Lung (tissue), 12 donors: ENCODE results near the gene PIGC. TPM values are rescaled to one million over a fixed set of nuclear protein-coding genes. Genes with fewer than 3 reads are reported as not detected.

ENCODE experiments used
- ATAC-seq: fragments of 200-7000 bp; cut with Tn5 transposase; one replicate; pipeline ENCODE4 v1.9.1; 2020; ENCODE audit warnings: moderate number of reproducible peaks; ENCODE audit not compliant: insufficient read depth, low FRiP score
- DNase-seq, 3 donors: peaks; one replicate each; pipeline ENCODE4 v3.0.0-alpha.2; 2013 to 2017
- H3K27ac ChIP-seq, 2 donors: one replicate each; pipeline ENCODE4 v1.5.1; 2013; ENCODE audit warnings: mild to moderate bottlenecking in 2 of 2, moderate library complexity in 2 of 2, control low read depth in 1 of 2, inconsistent platforms in 1 of 2, low read depth in 1 of 2, low read length in 1 of 2
- H3K27me3 ChIP-seq, 3 donors: one replicate each; pipeline ENCODE4 v1.5.1; 2013; ENCODE audit warnings: low read length in 2 of 3; ENCODE audit not compliant: control insufficient read depth in 3 of 3, insufficient read depth in 3 of 3
- H3K36me3 ChIP-seq, 4 donors: one replicate each; pipeline ENCODE4 v1.5.1; 2013; ENCODE audit warnings: low read length in 4 of 4, mild to moderate bottlenecking in 1 of 4, moderate library complexity in 1 of 4; ENCODE audit not compliant: control insufficient read depth in 4 of 4, insufficient read depth in 4 of 4
- H3K4me1 ChIP-seq, 5 donors: one replicate each; pipeline ENCODE4 v1.5.1; 2013; ENCODE audit warnings: low read length in 5 of 5, mild to moderate bottlenecking in 2 of 5, moderate library complexity in 1 of 5; ENCODE audit not compliant: control insufficient read depth in 5 of 5, insufficient read depth in 5 of 5
- H3K4me3 ChIP-seq: one replicate; pipeline ENCODE4 v1.5.1; 2013; ENCODE audit warnings: mild to moderate bottlenecking, control low read depth, moderate library complexity
- H3K9ac ChIP-seq, 2 donors: one replicate each; pipeline ENCODE4 v1.5.1; 2013; ENCODE audit warnings: low read length in 2 of 2, control low read depth in 1 of 2; ENCODE audit not compliant: insufficient read depth in 1 of 2
- H3K9me3 ChIP-seq, 4 donors: one replicate each; pipeline ENCODE4 v1.5.1; 2013; ENCODE audit warnings: low read length in 3 of 4, mild to moderate bottlenecking in 1 of 4, moderate library complexity in 1 of 4; ENCODE audit not compliant: control insufficient read depth in 4 of 4, insufficient read depth in 3 of 4
- CTCF ChIP-seq: IDR thresholded peaks from 2 replicates; pipeline ENCODE4 v1.5.1; 2012; ENCODE audit warnings: mild to moderate bottlenecking; ENCODE audit errors: control extremely low read depth, extremely low read depth
- WGBS, 2 donors: extraction: QIAGEN DNeasy Blood & Tissue Kit; methylation state at CpG; one replicate each; pipeline ENCODE4 v1.1.7; 2013; 5-methylcytosine and 5-hydroxymethylcytosine counted together
- polyA plus RNA-seq, 2 donors: library from polyadenylated mRNA; stranded (reverse); fragments of 200-250 nt; gene quantifications; one replicate each; pipeline ENCODE4 v1.2.1, GENCODE V29; 2013
- total RNA-seq, 2 donors: library from RNA; depleted of rRNA in 1 of 2; stranded (reverse); fragments of >200 nt in 1 of 2; gene quantifications; one replicate each; pipeline ENCODE4 v1.2.1, GENCODE V29; 2014 to 2021
- donor health status: control.
- donor health status: control.
- donor health status: Bipolar disorder and iron deficiency.
- donor health status: healthy.
- donor health status: DM: yes; HTN: yes; CAD: no.

PIGC gene
- total and polyA plus RNA-seq, 4 donors, result 17.9 to 26.1 (median 20.9) TPM

DNA sequence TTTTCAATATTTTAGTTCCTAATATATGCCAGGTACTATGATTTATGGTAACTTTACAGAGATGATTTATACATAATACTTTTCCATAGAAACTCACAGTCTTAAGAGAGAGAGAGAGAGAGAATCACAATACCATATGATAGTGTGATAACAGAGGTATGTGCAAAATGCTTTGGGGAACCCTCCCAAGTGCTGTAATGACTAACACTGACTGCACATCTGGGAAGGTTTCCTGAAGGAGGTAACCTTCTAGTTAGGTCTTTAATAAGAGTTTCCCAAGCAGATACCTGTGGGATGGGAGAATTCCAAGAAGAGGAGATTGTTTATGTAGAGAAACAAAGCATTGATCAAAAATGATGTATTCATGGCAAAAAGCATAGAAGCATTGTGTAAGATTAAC, 34.6 kb upstream of the PIGC start:
- ATAC-seq, result no peak

GRCh38 chr1:172477741-172478140, 33.9 kb upstream of the PIGC start:
- WGBS, 2 donors, result 82 to 88% methylated on average over 1 of the region's 1 CpG
- H3K9ac ChIP-seq, result no peak overlapping the region
- H3K9me3 ChIP-seq, result no peaks in the 10 kb centered on the region
- H3K27ac ChIP-seq, result no peak overlapping the region
- no peak for ATAC-seq
- TF ChIP-seq CTCF, result no peak
- no peak for DNase-seq
- no peak overlapping the region for H3K4me3 ChIP-seq
- no peaks in the 10 kb centered on the region for H3K4me1 ChIP-seq
- no peaks in the 10 kb centered on the region for H3K36me3 ChIP-seq
- no peaks in the 10 kb centered on the region for H3K27me3 ChIP-seq

More for the DNA sequence above, 34.6 kb upstream of the PIGC start:
- H3K4me1 ChIP-seq, result no peaks in the 10 kb centered on the region
- H3K4me3 ChIP-seq, result no peak overlapping the region
- no peak overlapping the region for H3K27ac ChIP-seq
- H3K36me3 ChIP-seq, result no peaks in the 10 kb centered on the region
- H3K9ac ChIP-seq, result no peak overlapping the region
- no peak for TF ChIP-seq CTCF
- H3K9me3 ChIP-seq, result no peaks in the 10 kb centered on the region
- H3K27me3 ChIP-seq, result no peaks in the 10 kb centered on the region
- no peak for DNase-seq

DNA sequence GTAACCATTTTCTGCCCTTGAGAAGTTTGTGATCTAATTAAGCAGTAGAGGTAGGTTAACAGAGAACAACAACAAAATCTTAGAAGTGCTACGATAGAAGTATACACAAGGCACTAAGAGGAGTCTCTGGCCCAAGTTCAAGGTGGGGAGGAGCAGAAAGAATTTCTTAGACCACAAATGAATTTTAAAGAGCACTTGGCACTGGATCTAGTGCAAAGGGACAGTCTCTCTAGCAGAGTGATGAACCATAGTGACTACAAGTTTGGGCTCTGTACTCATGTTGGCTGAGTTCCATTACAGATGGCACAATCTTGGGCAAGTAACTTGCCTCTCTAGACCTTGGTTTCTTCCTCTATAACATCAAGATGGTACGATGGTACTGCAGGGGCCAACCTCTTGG, 33.3 kb upstream of the PIGC start:
- ATAC-seq (no peak), DNase-seq (no peak)
- H3K27ac ChIP-seq, result no peak overlapping the region
- no peaks in the 10 kb centered on the region for H3K9me3 ChIP-seq
- no peaks in the 10 kb centered on the region for H3K4me1 ChIP-seq
- 70 to 73% methylated on average over 2 of the region's 2 CpGs for WGBS, 2 donors
- no peak overlapping the region for H3K9ac ChIP-seq
- no peak for TF ChIP-seq CTCF
- H3K27me3 ChIP-seq, result no peaks in the 10 kb centered on the region
- no peak overlapping the region for H3K4me3 ChIP-seq
- H3K36me3 ChIP-seq, result no peaks in the 10 kb centered on the region

DNA sequence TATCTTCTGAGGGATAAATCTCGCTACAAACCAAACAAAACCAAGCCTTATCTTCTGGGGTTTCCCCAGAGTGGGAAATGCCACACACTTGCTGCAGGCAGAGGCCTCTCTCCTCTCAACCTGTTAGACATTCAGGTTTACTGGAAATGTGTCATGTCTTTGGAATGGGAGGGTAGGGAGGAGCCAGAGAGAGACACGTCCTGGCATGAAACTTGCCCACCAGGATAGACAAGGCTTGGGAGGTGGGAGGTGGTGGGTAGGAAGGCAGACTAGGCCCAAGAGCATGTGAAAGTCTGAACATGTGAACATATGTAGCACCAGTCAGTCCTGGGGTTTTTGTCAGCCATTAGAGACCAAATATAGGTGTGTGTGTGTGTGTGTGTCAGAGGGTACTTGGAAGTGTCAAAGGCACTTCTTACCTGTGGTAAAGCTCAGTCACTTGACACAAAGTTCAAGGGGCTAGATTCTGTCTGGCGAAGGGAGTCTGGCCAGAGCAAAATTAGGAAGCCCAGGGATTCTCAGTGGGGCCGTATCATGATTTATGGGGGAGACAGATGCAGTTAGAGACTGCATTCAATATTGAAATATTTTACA, 32.4 kb upstream of the PIGC start:
- DNase-seq (no peak), ATAC-seq (peak; percentile 44)
- H3K9ac ChIP-seq, result no peak overlapping the region

More for the DNA sequence above, 32.4 kb upstream of the PIGC start:
- H3K4me1 ChIP-seq, result no peaks in the 10 kb centered on the region
- H3K36me3 ChIP-seq, result no peaks in the 10 kb centered on the region
- 65 to 80% methylated on average over 4 of the region's 4 CpGs for WGBS, 2 donors
- no peaks in the 10 kb centered on the region for H3K27me3 ChIP-seq
- TF ChIP-seq CTCF, result no peak
- no peak overlapping the region for H3K27ac ChIP-seq
- H3K4me3 ChIP-seq, result no peak overlapping the region
- no peaks in the 10 kb centered on the region for H3K9me3 ChIP-seq
